ENCODE results near the gene ACTR1B.
"Not testable (repeated sequence)": the region's sequence is repeated elsewhere in the genome, so short reads cannot be mapped to it uniquely, and the experiment has no call there.

Gene ACTR1B

GRCh38 chr2:97673182-97673914 is 9.5 kb upstream of the ACTR1B start:
- Histone ChIP-seq H3K36me3 (ENCODE audit: insufficient read depth, insufficient read length, low read length) (peaks cover 7% of the 10 kb centered on the region), H3K9me3 (ENCODE audit: insufficient read depth, low read length) (no peaks in the 10 kb centered on the region), H3K9ac (ENCODE audit: insufficient read length, low read depth) (no peak overlapping the region), H3K4me3 (ENCODE audit: insufficient read length, low read depth) (no peak overlapping the region), H3K4me1 (ENCODE audit: insufficient read depth, insufficient read length) (peaks cover 5% of the 10 kb centered on the region), H3K27me3 (ENCODE audit: insufficient read depth, insufficient read length) (no peaks in the 10 kb centered on the region)
- DNase-seq (ENCODE audit: low read depth, low spot score): no peak
- TF ChIP-seq SUZ12 (IDR thresholded peaks at IDR 0.05; ENCODE audit: extremely low read depth, insufficient read depth, insufficient read length) (no peak), ZNF274 (IDR thresholded peaks at IDR 0.05; ENCODE audit: low read depth, low read length) (no peak), YY1 (IDR thresholded peaks at IDR 0.05; ENCODE audit: insufficient read depth, insufficient read length) (no peak)

GRCh38 chr2:97672606-97673140 is 8.8 kb upstream of the ACTR1B start:
- not testable (repeated sequence) for H3K4me1 ChIP-seq (ENCODE audit: insufficient read depth, insufficient read length); H3K4me3 ChIP-seq (ENCODE audit: insufficient read length, low read depth); H3K9ac ChIP-seq (ENCODE audit: insufficient read length, low read depth); DNase-seq (ENCODE audit: low read depth, low spot score); H3K27me3 ChIP-seq (ENCODE audit: insufficient read depth, insufficient read length); H3K9me3 ChIP-seq (ENCODE audit: insufficient read depth, low read length); H3K36me3 ChIP-seq (ENCODE audit: insufficient read depth, insufficient read length, low read length)

GRCh38 chr2:97671526-97671925 is 7.7 kb upstream of the ACTR1B start:
- Histone ChIP-seq H3K9me3 (ENCODE audit: insufficient read depth, low read length) (no peaks in the 10 kb centered on the region), H3K4me3 (ENCODE audit: insufficient read length, low read depth) (no peak overlapping the region), H3K27me3 (ENCODE audit: insufficient read depth, insufficient read length) (no peaks in the 10 kb centered on the region), H3K4me1 (ENCODE audit: insufficient read depth, insufficient read length) (peaks cover 5% of the 10 kb centered on the region), H3K36me3 (ENCODE audit: insufficient read depth, insufficient read length, low read length) (peaks cover 9% of the 10 kb centered on the region), H3K9ac (ENCODE audit: insufficient read length, low read depth) (no peak overlapping the region)
- DNase-seq (ENCODE audit: low read depth, low spot score): no peak
- no peak for TF ChIP-seq YY1 (IDR thresholded peaks at IDR 0.05; ENCODE audit: insufficient read depth, insufficient read length)

GRCh38 chr2:97670471-97670870 is 6.6 kb upstream of the ACTR1B start:
- peaks cover 9% of the 10 kb centered on the region for H3K36me3 ChIP-seq (ENCODE audit: insufficient read depth, insufficient read length, low read length)
- no peak for DNase-seq (ENCODE audit: low read depth, low spot score)
- peaks cover 5% of the 10 kb centered on the region for H3K4me1 ChIP-seq (ENCODE audit: insufficient read depth, insufficient read length)
- H3K27me3 ChIP-seq (ENCODE audit: insufficient read depth, insufficient read length): no peaks in the 10 kb centered on the region
- no peaks in the 10 kb centered on the region for H3K9me3 ChIP-seq (ENCODE audit: insufficient read depth, low read length)
- no peak overlapping the region for H3K4me3 ChIP-seq (ENCODE audit: insufficient read length, low read depth)
- TF ChIP-seq YY1 (IDR thresholded peaks at IDR 0.05; ENCODE audit: insufficient read depth, insufficient read length): no peak
- no peak for TF ChIP-seq SUZ12 (IDR thresholded peaks at IDR 0.05; ENCODE audit: extremely low read depth, insufficient read depth, insufficient read length)
- no peak for TF ChIP-seq ZNF274 (IDR thresholded peaks at IDR 0.05; ENCODE audit: low read depth, low read length)
- H3K9ac ChIP-seq (ENCODE audit: insufficient read length, low read depth): no peak overlapping the region

GRCh38 chr2:97669448-97669847 is 5.6 kb upstream of the ACTR1B start, which contains the start of gene C2orf92:
Gene C2orf92, plus strand, starts transcription at chr2:97669713. Its CDS starts 76 bp downstream, at chr2:97669789.
- Histone ChIP-seq H3K9me3 (ENCODE audit: insufficient read depth, low read length) (no peaks in the 10 kb centered on the region), H3K9ac (ENCODE audit: insufficient read length, low read depth) (no peak within 1 kb of the TSS), H3K4me3 (ENCODE audit: insufficient read length, low read depth) (no peak within 1 kb of the TSS), H3K4me1 (ENCODE audit: insufficient read depth, insufficient read length) (peaks cover 5% of the 10 kb centered on the region), H3K27me3 (ENCODE audit: insufficient read depth, insufficient read length) (no peaks in the 10 kb centered on the region), H3K36me3 (ENCODE audit: insufficient read depth, insufficient read length, low read length) (peaks cover 9% of the 10 kb centered on the region)
- no peak for DNase-seq (ENCODE audit: low read depth, low spot score)
- no peak for TF ChIP-seq YY1 (IDR thresholded peaks at IDR 0.05; ENCODE audit: insufficient read depth, insufficient read length)
- no peak for TF ChIP-seq ZNF274 (IDR thresholded peaks at IDR 0.05; ENCODE audit: low read depth, low read length)
- no peak for TF ChIP-seq SUZ12 (IDR thresholded peaks at IDR 0.05; ENCODE audit: extremely low read depth, insufficient read depth, insufficient read length)

- H3K4me1 ChIP-seq (ENCODE audit: insufficient read depth, insufficient read length): peaks cover 6% of the 10 kb centered on the region
- TF ChIP-seq ZNF274 (IDR thresholded peaks at IDR 0.05; ENCODE audit: low read depth, low read length): no peak
- peak overlapping the region; percentile 68 for H3K4me3 ChIP-seq (ENCODE audit: insufficient read length, low read depth)
- H3K36me3 ChIP-seq (ENCODE audit: insufficient read depth, insufficient read length, low read length): peaks cover 31% of the 10 kb centered on the region
- no peak for DNase-seq (ENCODE audit: low read depth, low spot score)
- no peaks in the 10 kb centered on the region for H3K9me3 ChIP-seq (ENCODE audit: insufficient read depth, low read length)
- H3K27me3 ChIP-seq (ENCODE audit: insufficient read depth, insufficient read length): no peaks in the 10 kb centered on the region
- H3K9ac ChIP-seq (ENCODE audit: insufficient read length, low read depth): peak overlapping the region; percentile 80
These were observed 759 bp upstream of the ACTR1B start for GRCh38 chr2:97664636-97664970.

- TF ChIP-seq ZNF274 (IDR thresholded peaks at IDR 0.05; ENCODE audit: low read depth, low read length): no peak
- TF ChIP-seq SUZ12 (IDR thresholded peaks at IDR 0.05; ENCODE audit: extremely low read depth, insufficient read depth, insufficient read length): no peak
- TF ChIP-seq YY1 (IDR thresholded peaks at IDR 0.05; ENCODE audit: insufficient read depth, insufficient read length): no peak
- no peak for DNase-seq (ENCODE audit: low read depth, low spot score)
- H3K4me3 ChIP-seq (ENCODE audit: insufficient read length, low read depth): peak overlapping the region; percentile 75
- no peaks in the 10 kb centered on the region for H3K27me3 ChIP-seq (ENCODE audit: insufficient read depth, insufficient read length)
- H3K9me3 ChIP-seq (ENCODE audit: insufficient read depth, low read length): no peaks in the 10 kb centered on the region
- peaks cover 3% of the 10 kb centered on the region for H3K4me1 ChIP-seq (ENCODE audit: insufficient read depth, insufficient read length)
- H3K9ac ChIP-seq (ENCODE audit: insufficient read length, low read depth): peak overlapping the region; percentile 81
- peaks cover 39% of the 10 kb centered on the region for H3K36me3 ChIP-seq (ENCODE audit: insufficient read depth, insufficient read length, low read length)
These were observed 250 bp downstream of the ACTR1B start for GRCh38 chr2:97663626-97663961.

All from NT2/D1 (cell line).